Endothelial cell of umbilical vein (primary cell): ENCODE data around the gene LRRC56. TPM values are rescaled to one million over a fixed set of nuclear protein-coding genes. Genes with fewer than 3 reads are reported as not detected.

ENCODE experiments used
- BruUV-seq: library from RNA; stranded (reverse); fragments of 400-500 nt; replicated peaks from 2 replicates; lab custom pipeline; 2021; lab: Mats Ljungman, UMichigan
- CTCF ChIA-PET: fragments of 300-600, 350-600 bp; sonication (Branson Sonifier 250); formaldehyde crosslinking; loops from one replicate; lab custom pipeline; 2021; ENCODE audit warnings: antibody characterized with exemption, inconsistent platforms; lab: Charles Lee
- POLR2A ChIA-PET: fragments of 300-600, 350-600 bp; sonication (Branson Sonifier 250); formaldehyde crosslinking; loops from one replicate; lab custom pipeline; 2021; ENCODE audit warnings: antibody characterized with exemption, inconsistent platforms; lab: Charles Lee
- DNase-seq: peaks from one replicate; pipeline ENCODE4 v3.0.0-alpha.2; 2011; ENCODE audit warnings: low read depth, low spot score
- FAIRE-seq: peaks from 2 replicates; lab custom pipeline; 2011; peaks lifted over from hg19 to GRCh38; lab: Jason Lieb, UNC
- H2AFZ ChIP-seq: 2 replicates; pipeline ENCODE4 v1.6.0; 2012; ENCODE audit warnings: low read depth, low read length, control low read depth, inconsistent platforms
- H3K27ac ChIP-seq: 2 replicates; pipeline ENCODE4 v1.5.1; 2011; ENCODE audit warnings: low read depth, mild to moderate bottlenecking, control low read depth, low read length, moderate library complexity; ENCODE audit not compliant: insufficient read depth
- H3K27me3 ChIP-seq, 2 experiments: 2 replicates each; pipeline versions ENCODE4 v1.6.0 to v1.6.1; 2011; ENCODE audit warnings: low read length in 2 of 2, mixed read lengths in 1 of 2; ENCODE audit not compliant: control insufficient read depth in 2 of 2, insufficient read depth in 2 of 2
- H3K36me3 ChIP-seq, 2 experiments: 2 replicates in 1 of 2; 3 replicates in 1 of 2; pipeline ENCODE4 v1.5.1; 2011; ENCODE audit warnings: low read length in 2 of 2, mild to moderate bottlenecking in 1 of 2, moderate library complexity in 1 of 2; ENCODE audit not compliant: control insufficient read depth in 2 of 2, insufficient read depth in 2 of 2; ENCODE audit errors: extremely low read depth in 1 of 2
- H3K4me1 ChIP-seq: 3 replicates; pipeline ENCODE4 v1.5.1; 2011; ENCODE audit warnings: mild to moderate bottlenecking, low read length; ENCODE audit not compliant: control insufficient read depth, insufficient read depth; ENCODE audit errors: extremely low read depth
- H3K4me2 ChIP-seq: 2 replicates; pipeline ENCODE4 v1.6.1; 2011; ENCODE audit warnings: low read length, control low read depth, mixed read lengths; ENCODE audit not compliant: insufficient read depth
- H3K4me3 ChIP-seq, 3 experiments: fragments of 200-600 bp in 1 of 3; sonication (generic), shearing (Covaris generic) in 1 of 3; replicated peaks in 1 of 3; 2 replicates each; pipeline ENCODE4 v1.5.1; 2011 to 2016; ENCODE audit warnings: control low read depth in 3 of 3, low read length in 3 of 3, mild to moderate bottlenecking in 2 of 3, inconsistent platforms in 1 of 3, low read depth in 1 of 3, moderate library complexity in 1 of 3; ENCODE audit not compliant: insufficient read depth in 1 of 3
- H3K79me2 ChIP-seq: 2 replicates; pipeline ENCODE4 v1.6.0; 2012; ENCODE audit warnings: low read length, inconsistent platforms; ENCODE audit not compliant: control insufficient read depth, insufficient read depth
- H3K9ac ChIP-seq: replicated peaks from 2 replicates; pipeline ENCODE3; 2011; ENCODE audit warnings: low read length, control low read depth; ENCODE audit not compliant: insufficient read depth; ENCODE audit errors: extremely low read depth
- H3K9me1 ChIP-seq: replicated peaks from 3 replicates; pipeline ENCODE4 v1.6.0; 2011; ENCODE audit warnings: mild to moderate bottlenecking, low read length; ENCODE audit not compliant: control insufficient read depth, insufficient read depth; ENCODE audit errors: extremely low read depth
- H3K9me3 ChIP-seq: replicated peaks from 2 replicates; pipeline ENCODE4 v1.5.1; 2012; ENCODE audit warnings: low read length, inconsistent platforms; ENCODE audit not compliant: control insufficient read depth, insufficient read depth
- H4K20me1 ChIP-seq: replicated peaks from 2 replicates; pipeline ENCODE3; 2011; ENCODE audit warnings: mild to moderate bottlenecking, low read length; ENCODE audit not compliant: control insufficient read depth, insufficient read depth; ENCODE audit errors: extremely low read depth
- CTCF ChIP-seq, 2 donors: IDR thresholded peaks; 1 replicate in 1 of 2; 2 replicates in 1 of 2; pipeline ENCODE4 v1.5.1; 2011; ENCODE audit warnings: low read length in 2 of 2, mild to moderate bottlenecking in 2 of 2, moderate library complexity in 2 of 2, control low read depth in 1 of 2, inconsistent platforms in 1 of 2, low read depth in 1 of 2; ENCODE audit not compliant: insufficient read depth in 1 of 2; ENCODE audit errors: extremely low read depth in 1 of 2
- EZH2 ChIP-seq: IDR thresholded peaks from 2 replicates; pipeline ENCODE4 v1.6.1; 2012; ENCODE audit warnings: borderline replicate concordance, low read depth, mild to moderate bottlenecking, moderate library complexity, low read length, inconsistent platforms; ENCODE audit not compliant: severe bottlenecking
- FOS ChIP-seq: IDR thresholded peaks from 2 replicates; pipeline ENCODE4 v1.6.1; 2011; ENCODE audit warnings: mild to moderate bottlenecking, low read length, moderate library complexity, borderline replicate concordance; ENCODE audit not compliant: insufficient read depth
- GATA2 ChIP-seq: IDR thresholded peaks from 2 replicates; pipeline ENCODE4 v1.7.0; 2011; ENCODE audit warnings: low read depth, mild to moderate bottlenecking, moderate library complexity, mixed read lengths, low read length; ENCODE audit not compliant: insufficient read length, insufficient read depth
- JUN ChIP-seq: IDR thresholded peaks from 2 replicates; pipeline ENCODE4 v1.6.1; 2011; ENCODE audit warnings: borderline replicate concordance, low read depth; ENCODE audit not compliant: insufficient read length, insufficient read depth
- MYC ChIP-seq: IDR thresholded peaks from one replicate; pipeline ENCODE4 v1.6.1; 2011; ENCODE audit warnings: mild to moderate bottlenecking, low read depth, low read length
- POLR2A ChIP-seq: IDR thresholded peaks from 2 replicates; pipeline ENCODE4 v1.6.1; 2012; ENCODE audit warnings: low read depth, mild to moderate bottlenecking, control low read depth, low read length
- POLR2AphosphoS5 ChIP-seq: IDR thresholded peaks from 2 replicates; pipeline ENCODE4 v1.6.1; 2012; ENCODE audit warnings: low read depth, mild to moderate bottlenecking, control low read depth, low read length, moderate library complexity; ENCODE audit not compliant: insufficient read depth
- dilution Hi-C: fragments of 300-500 bp; cut with MboI; formaldehyde crosslinking; loops from one replicate; pipeline ENCODE4 v1.15.0; 2019; ENCODE audit warnings: low sequenced_read_pairs; ENCODE audit not compliant: extremely low pct_ligation_motif_present
- intact Hi-C: fragments of 100-400 bp; cut with micrococcal nuclease; formaldehyde crosslinking; loops from one replicate; pipeline ENCODE4 v1.10.0; 2022
- polyA plus RNA-seq, 4 experiments: library from polyadenylated mRNA; depleted of rRNA in 3 of 4; stranded (reverse) in 3 of 4; unstranded in 1 of 4; fragments of >200 nt; gene quantifications; 2 replicates each; pipeline versions ENCODE4 v1.2.1 to v1.2.3, GENCODE V29; 2011 to 2012; ENCODE audit warnings: missing spikeins in 1 of 4
- total RNA-seq: library from RNA; stranded (reverse); gene quantifications from 2 replicates; pipeline ENCODE4 v1.2.3, GENCODE V29; 2021
- TF ChIP-seq, protein P1 (sequence below): IDR thresholded peaks from 2 replicates; pipeline ENCODE4 v1.6.1; 2011; ENCODE audit not compliant: insufficient read depth, insufficient read length

LRRC56 gene
- total and polyA plus RNA-seq, 2 donors (not counting 3 experiments of a cell fraction or from before 2014, with no cell fraction given): 0.47 to 0.55 TPM

DNA sequence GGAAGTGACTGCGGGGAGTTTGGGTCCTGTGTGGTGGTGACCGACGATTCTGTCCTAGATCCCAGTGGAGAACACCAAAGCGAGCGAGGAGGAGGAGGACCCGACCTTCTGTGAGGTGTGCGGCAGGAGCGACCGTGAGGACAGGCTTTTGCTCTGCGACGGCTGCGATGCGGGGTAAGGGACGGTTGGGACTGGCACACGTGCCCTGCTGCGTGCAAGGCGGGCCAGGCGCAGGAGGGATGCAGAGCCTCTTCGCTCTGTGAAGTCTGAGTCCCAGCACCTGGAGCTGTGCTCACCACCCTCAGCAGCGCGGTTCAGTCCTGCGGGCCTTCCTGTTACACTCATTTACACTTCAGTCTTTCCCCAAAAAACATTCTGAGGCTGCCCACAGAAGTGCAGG lies 55.2 kb downstream of the LRRC56 start:
- peaks cover 24 to 44% of the 10 kb centered on the region in 2 experiments for H3K36me3 ChIP-seq
- no peak overlapping the region for H2AFZ ChIP-seq
- H3K9me3 ChIP-seq: no peaks in the 10 kb centered on the region
- TF ChIP-seq, protein P1, sequence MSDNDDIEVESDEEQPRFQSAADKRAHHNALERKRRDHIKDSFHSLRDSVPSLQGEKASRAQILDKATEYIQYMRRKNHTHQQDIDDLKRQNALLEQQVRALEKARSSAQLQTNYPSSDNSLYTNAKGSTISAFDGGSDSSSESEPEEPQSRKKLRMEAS: no peak
- TF ChIP-seq EZH2: no peak
- TF ChIP-seq FOS: no peak
- TF ChIP-seq CTCF (IDR thresholded peaks at IDR 0.05; ENCODE audit: extremely low read depth in 1 of 2, insufficient read depth in 1 of 2, low read depth in 1 of 2, low read length in 2 of 2): no peak
- no peak for TF ChIP-seq MYC
- TF ChIP-seq GATA2: no peak
- TF ChIP-seq JUN: no peak
- TF ChIP-seq POLR2A: no peak
- TF ChIP-seq POLR2AphosphoS5: no peak
- H3K4me2 ChIP-seq: no peak overlapping the region
- POLR2A ChIA-PET: no interaction called here
- no peaks in the 10 kb centered on the region for H4K20me1 ChIP-seq
- dilution Hi-C loops (no loop called here), intact Hi-C loops (no loop called here)
- no TSS peak for BruUV-seq
- CTCF ChIA-PET: no interaction called here
- H3K9ac ChIP-seq: no peak overlapping the region
- FAIRE-seq: no peak
- H3K4me3 ChIP-seq: no peak overlapping the region
- H3K4me1 ChIP-seq: peaks cover 7% of the 10 kb centered on the region
- no peaks in the 10 kb centered on the region for H3K27me3 ChIP-seq
- DNase-seq: no peak
- H3K79me2 ChIP-seq: peaks cover 10% of the 10 kb centered on the region
- H3K9me1 ChIP-seq: no peaks in the 10 kb centered on the region
- H3K27ac ChIP-seq: no peak overlapping the region
